HG02884 (cell line): ENCODE results near the gene RFPL4A.

Experiments used
- ATAC-seq: cut with Tn5 transposase; IDR thresholded peaks from one replicate; pipeline ENCODE4 v1.9.1; 2021; ENCODE audit warnings: mild to moderate bottlenecking, moderate library complexity; ENCODE audit not compliant: unreplicated experiment

The RFPL4A gene

GRCh38 chr19:55801416-55801815 lies 42.5 kb downstream of the RFPL4A start:
- ATAC-seq, result no peak

GRCh38 chr19:55802281-55802680 lies 43.4 kb downstream of the RFPL4A start:
- ATAC-seq, result no peak

- ATAC-seq, result no peak
These were observed 50.6 kb downstream of the RFPL4A start for GRCh38 chr19:55809381-55810058.

GRCh38 chr19:55811340-55811739 lies 52.4 kb downstream of the RFPL4A start:
- ATAC-seq, result no peak

- no peak for ATAC-seq
These were observed 53.6 kb downstream of the RFPL4A start for GRCh38 chr19:55812449-55812848.
